ENCODE data around the gene CFLAR. TPM values are rescaled to one million over a fixed set of nuclear protein-coding genes. Genes with fewer than 3 reads are reported as not detected.
A peak's percentile ranks its signal among the peaks of the same experiment; 100 is the strongest.

Gene CFLAR
- total and polyA plus RNA-seq, 9 of the 15 experiments (the other 6 are each of a cell fraction or from before 2014, with no cell fraction given) = 27.5 to 102 (median 54.0) TPM

DNA sequence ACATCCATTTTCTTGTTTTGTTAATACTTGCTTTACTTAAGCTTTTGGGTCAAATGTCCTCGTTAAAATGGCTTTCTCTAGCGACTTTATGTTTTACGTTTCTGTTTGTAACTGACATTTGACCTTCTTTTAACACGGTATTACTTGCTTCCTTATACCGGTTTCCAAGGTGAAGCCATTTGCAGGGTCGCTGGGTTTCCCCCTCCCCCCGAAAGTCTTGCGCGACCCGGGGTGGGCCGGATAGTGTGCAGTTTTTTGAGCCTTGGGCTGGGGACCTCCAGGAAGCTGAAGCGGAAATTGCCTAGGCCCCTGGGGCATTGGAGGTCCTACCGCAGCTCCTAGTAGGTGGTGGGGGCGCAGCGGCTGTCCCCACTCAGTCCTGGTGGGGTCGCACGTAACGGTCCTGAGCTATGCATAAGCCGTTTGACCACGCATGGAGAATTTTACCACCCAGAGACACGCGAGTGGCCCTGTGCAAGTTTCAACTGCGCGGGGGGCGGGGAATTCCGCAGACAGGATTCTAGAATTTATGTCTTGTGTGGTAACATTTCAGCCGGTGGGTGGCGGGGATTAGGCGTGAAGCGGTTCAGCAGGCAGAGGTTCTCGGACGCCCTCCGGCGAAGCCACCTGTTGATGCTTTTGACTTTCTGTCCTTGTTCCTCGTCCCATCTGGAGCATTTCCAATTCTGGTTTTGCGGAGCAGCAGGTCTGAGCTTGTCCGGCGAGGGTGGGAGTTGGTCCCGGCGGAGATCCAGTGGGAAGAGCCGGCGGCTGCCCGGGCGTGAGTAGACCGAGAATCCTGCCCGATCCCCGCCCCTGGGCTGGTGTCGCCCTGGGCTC is 2.4 kb downstream of the CFLAR start (continued):
- TF ChIP-seq, protein P1, sequence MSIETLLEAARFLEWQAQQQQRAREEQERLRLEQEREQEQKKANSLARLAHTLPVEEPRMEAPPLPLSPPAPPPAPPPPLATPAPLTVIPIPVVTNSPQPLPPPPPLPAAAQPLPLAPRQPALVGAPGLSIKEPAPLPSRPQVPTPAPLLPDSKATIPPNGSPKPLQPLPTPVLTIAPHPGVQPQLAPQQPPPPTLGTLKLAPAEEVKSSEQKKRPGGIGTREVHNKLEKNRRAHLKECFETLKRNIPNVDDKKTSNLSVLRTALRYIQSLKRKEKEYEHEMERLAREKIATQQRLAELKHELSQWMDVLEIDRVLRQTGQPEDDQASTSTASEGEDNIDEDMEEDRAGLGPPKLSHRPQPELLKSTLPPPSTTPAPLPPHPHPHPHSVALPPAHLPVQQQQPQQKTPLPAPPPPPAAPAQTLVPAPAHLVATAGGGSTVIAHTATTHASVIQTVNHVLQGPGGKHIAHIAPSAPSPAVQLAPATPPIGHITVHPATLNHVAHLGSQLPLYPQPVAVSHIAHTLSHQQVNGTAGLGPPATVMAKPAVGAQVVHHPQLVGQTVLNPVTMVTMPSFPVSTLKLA (conservative IDR thresholded peaks at IDR 0.05) = peak; percentile 43 to 63; a peak in 3 of 4 replicates
- TF ChIP-seq, protein P2, sequence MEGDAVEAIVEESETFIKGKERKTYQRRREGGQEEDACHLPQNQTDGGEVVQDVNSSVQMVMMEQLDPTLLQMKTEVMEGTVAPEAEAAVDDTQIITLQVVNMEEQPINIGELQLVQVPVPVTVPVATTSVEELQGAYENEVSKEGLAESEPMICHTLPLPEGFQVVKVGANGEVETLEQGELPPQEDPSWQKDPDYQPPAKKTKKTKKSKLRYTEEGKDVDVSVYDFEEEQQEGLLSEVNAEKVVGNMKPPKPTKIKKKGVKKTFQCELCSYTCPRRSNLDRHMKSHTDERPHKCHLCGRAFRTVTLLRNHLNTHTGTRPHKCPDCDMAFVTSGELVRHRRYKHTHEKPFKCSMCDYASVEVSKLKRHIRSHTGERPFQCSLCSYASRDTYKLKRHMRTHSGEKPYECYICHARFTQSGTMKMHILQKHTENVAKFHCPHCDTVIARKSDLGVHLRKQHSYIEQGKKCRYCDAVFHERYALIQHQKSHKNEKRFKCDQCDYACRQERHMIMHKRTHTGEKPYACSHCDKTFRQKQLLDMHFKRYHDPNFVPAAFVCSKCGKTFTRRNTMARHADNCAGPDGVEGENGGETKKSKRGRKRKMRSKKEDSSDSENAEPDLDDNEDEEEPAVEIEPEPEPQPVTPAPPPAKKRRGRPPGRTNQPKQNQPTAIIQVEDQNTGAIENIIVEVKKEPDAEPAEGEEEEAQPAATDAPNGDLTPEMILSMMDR (IDR thresholded peaks at IDR 0.05 in 2 of 3, conservative IDR thresholded peaks at IDR 0.05 in 1 of 3; ENCODE audit: insufficient read depth in 2 of 3, low read depth in 1 of 3, low read length in 3 of 3) = peak; percentile 67 to 89 (median 83)
- TF ChIP-seq NCOR1 (IDR thresholded peaks at IDR 0.05) = peak; percentile 48; the same call in 1 of the 2 replicates
- TF ChIP-seq LCOR (CRISPR knock-in tag; IDR thresholded peaks at IDR 0.05) = peak; percentile 58; the same call in 1 of the 2 replicates
- TF ChIP-seq TEAD4 (IDR thresholded peaks at IDR 0.05; ENCODE audit: low read length) = peak; percentile 79
- no peak for TF ChIP-seq TEAD4 (CRISPR knock-in tag; IDR thresholded peaks at IDR 0.05; ENCODE audit: borderline replicate concordance)
- peak; percentile 49 for TF ChIP-seq TAF9B (IDR thresholded peaks at IDR 0.05; ENCODE audit: partially characterized antibody)
- TF ChIP-seq ETV5 (CRISPR knock-in tag; IDR thresholded peaks at IDR 0.05; ENCODE audit: low read depth) = peak; percentile 64; the same call in 1 of the 2 replicates
- no peak for TF ChIP-seq SRSF7 (optimal IDR thresholded peaks at IDR 0.05; ENCODE audit: low read depth, low read length)
- peak; percentile 52 for TF ChIP-seq ATF7 (IDR thresholded peaks at IDR 0.05)
- TF ChIP-seq, protein P3, sequence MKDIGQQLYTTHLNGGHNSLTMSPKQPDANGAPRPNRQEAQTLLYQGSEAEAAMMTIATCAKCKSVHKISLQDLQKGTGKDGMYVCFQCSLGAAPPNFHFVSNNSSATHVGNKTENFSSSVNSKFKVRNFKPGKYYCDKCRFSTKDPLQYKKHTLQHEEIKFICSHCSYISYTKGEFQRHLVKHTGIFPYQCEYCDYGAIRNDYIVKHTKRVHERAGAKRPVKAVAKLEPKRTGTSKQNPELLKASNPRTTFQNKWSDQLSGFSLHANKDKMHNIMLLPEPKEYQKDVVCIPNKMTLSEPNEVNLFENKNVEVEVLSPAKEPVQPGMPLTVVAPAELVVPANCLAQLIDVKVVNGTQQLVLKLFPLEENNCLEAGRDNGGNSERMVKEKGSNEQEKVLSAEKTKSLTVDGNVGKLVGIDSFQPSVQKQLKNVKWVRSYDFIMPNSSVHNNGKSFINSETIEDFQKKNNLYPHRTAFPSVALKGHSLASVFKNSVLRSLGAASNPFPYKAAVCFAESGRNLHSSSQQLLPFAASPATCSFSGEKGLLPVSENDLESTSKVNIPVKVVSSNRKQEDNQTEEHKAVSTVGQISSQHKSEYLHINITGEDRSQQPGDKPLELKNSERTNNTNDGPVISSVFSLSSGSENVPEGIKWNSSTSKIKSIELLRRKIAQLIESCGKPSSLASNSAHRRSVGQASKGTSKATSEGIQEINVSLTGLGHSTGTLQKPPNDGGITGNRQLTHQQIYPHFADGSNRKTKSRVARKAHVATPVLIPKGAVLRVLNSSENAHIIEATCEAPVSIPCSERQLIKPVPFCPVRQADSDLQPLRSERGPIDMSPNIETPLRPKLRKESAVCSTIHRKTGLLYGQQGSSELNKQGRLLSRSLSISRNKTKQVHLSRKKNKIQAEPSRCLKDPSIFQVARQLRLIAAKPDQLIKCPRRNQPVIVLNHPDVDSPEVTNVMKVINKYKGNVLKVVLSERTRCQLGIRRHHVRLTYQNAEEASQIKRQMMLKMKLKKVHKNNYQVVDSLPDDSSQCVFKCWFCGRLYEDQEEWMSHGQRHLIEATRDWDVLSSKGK (CRISPR knock-in tag; IDR thresholded peaks at IDR 0.05) = no peak
- TF ChIP-seq, protein P4, sequence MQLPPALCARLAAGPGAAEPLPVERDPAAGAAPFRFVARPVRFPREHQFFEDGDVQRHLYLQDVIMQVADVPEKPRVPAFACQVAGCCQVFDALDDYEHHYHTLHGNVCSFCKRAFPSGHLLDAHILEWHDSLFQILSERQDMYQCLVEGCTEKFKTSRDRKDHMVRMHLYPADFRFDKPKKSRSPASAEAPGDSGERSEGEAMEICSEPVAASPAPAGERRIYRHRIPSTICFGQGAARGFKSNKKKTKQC (CRISPR knock-in tag; IDR thresholded peaks at IDR 0.05) = peak; percentile 45; the same call in 1 of the 2 replicates
- TF ChIP-seq PYGO2 (tag; IDR thresholded peaks at IDR 0.05) = no peak
- TF ChIP-seq SMARCA4 (IDR thresholded peaks at IDR 0.05) = 0 out of 2 replicates have a peak, but pooled peaks have one; percentile 35
- TF ChIP-seq GABPB1 (CRISPR knock-in tag; IDR thresholded peaks at IDR 0.05) = peak; percentile 45
- TF ChIP-seq POLR2H (tag; IDR thresholded peaks at IDR 0.05; ENCODE audit: low read depth) = peak; percentile 31; the same call in 1 of the 2 replicates
- no peak for TF ChIP-seq ZZZ3 (IDR thresholded peaks at IDR 0.05)
- TF ChIP-seq HIVEP1 (CRISPR knock-in tag; IDR thresholded peaks at IDR 0.05) = no peak
- TF ChIP-seq RNF2 (IDR thresholded peaks at IDR 0.05) = no peak

All from K562 (cell line).